ENCODE measurements around the gene HSPBP1. TPM values are rescaled to one million over a fixed set of nuclear protein-coding genes. Genes with fewer than 3 reads are reported as not detected.
A peak's percentile ranks its signal among the peaks of the same experiment; 100 is the strongest.

HSPBP1 gene
- total and polyA plus RNA-seq, 7 donors, result 19.7 to 62.7 (median 30.5) TPM

DNA sequence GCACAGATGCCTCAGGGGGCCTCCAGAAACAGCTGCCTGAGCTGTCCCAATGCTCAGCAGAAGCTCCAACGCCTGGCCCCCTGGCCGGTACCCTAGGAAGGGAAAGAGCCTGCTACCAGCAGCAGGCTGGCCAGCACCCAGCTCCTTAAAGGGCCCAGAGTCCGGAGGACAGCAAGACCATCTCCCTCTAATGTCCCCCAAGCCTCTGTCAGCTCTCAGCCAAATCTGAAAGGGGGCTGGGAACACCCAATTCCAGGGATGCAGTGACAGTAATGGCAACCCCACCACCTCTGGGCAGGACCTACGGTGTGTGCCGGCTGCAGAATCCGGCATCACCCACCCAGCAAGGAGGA, 25.3 kb downstream of the HSPBP1 start:
- 45 to 79% methylated on average over 6 of the region's 6 CpGs for WGBS, 2 donors
- intact Hi-C loops (cut with DNase I), result no loop called here
- Histone ChIP-seq H3K27ac (peak overlapping the region; percentile 14 to 66 (median 30)), H3K27me3 (no peaks in the 10 kb centered on the region), H3K4me1 (peaks cover 4 to 76% (median 40%) of the 10 kb centered on the region in 4 donors), H3K36me3 (no peaks in the 10 kb centered on the region), H3K9me3 (no peaks in the 10 kb centered on the region), H3K4me3 (peak overlapping the region in 3 of 4 donors; percentile 6 to 30 (median 24))
- DNase-seq, result no peak
- TF ChIP-seq EP300 (IDR thresholded peaks at IDR 0.05) (no peak), POLR2AphosphoS5 (IDR thresholded peaks at IDR 0.05) (no peak), POLR2A (IDR thresholded peaks at IDR 0.05) (no peak)
- TF ChIP-seq, protein P1, sequence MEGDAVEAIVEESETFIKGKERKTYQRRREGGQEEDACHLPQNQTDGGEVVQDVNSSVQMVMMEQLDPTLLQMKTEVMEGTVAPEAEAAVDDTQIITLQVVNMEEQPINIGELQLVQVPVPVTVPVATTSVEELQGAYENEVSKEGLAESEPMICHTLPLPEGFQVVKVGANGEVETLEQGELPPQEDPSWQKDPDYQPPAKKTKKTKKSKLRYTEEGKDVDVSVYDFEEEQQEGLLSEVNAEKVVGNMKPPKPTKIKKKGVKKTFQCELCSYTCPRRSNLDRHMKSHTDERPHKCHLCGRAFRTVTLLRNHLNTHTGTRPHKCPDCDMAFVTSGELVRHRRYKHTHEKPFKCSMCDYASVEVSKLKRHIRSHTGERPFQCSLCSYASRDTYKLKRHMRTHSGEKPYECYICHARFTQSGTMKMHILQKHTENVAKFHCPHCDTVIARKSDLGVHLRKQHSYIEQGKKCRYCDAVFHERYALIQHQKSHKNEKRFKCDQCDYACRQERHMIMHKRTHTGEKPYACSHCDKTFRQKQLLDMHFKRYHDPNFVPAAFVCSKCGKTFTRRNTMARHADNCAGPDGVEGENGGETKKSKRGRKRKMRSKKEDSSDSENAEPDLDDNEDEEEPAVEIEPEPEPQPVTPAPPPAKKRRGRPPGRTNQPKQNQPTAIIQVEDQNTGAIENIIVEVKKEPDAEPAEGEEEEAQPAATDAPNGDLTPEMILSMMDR (IDR thresholded peaks at IDR 0.05), result no peak

DNA sequence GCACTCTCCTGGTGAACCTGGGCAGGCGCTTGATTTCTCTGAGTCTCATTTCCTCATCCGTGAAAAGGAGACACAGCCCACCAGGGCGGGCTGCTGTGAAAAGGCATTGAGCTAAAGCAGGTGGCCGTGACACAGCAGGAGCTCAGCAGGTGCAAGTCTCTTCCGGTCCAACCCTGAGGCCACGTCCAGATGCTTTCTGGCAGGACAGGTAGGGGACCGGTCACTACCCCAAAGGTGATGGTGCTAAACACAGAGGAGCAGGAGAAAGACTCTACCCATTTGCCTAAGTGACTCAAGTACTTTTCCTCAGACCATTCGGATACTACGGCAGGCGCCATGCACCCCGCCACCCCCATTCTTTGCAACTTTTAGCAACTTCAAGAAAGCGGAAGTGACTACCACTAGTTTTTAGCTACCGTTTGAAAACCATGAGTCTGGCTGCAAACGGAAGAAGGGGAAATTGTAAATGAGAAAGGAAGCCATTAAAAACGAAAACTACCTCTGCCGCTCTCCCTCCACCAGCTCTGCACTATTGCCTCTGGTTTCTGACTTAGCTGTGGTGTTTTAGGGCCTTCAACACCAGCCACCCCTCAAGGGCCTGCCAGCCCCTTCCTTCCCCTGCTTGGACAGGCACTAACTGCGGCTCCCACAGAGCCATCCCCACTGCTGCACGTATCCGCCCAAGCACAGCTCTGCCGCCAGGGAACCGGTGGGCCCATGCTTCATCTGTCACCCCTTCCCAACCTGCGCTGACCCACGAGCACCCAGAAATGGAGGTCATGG, 25.9 kb downstream of the HSPBP1 start:
- WGBS, 2 donors, result 45 to 78% methylated on average over 23 of the region's 23 CpGs
- peak overlapping the region in 3 of 4 donors; percentile 6 to 30 (median 24) for H3K4me3 ChIP-seq
- H3K36me3 ChIP-seq, result no peaks in the 10 kb centered on the region
- peak overlapping the region; percentile 14 to 66 (median 30) for H3K27ac ChIP-seq
- no peaks in the 10 kb centered on the region for H3K27me3 ChIP-seq
- H3K4me1 ChIP-seq, result peaks cover under 1 to 73% (median 40%) of the 10 kb centered on the region in 4 donors
- TF ChIP-seq EP300 (IDR thresholded peaks at IDR 0.05), result no peak
- TF ChIP-seq, protein P1 (IDR thresholded peaks at IDR 0.05), result no peak
- no peak for TF ChIP-seq POLR2AphosphoS5 (IDR thresholded peaks at IDR 0.05)
- no peak for TF ChIP-seq POLR2A (IDR thresholded peaks at IDR 0.05)
- DNase-seq, result no peak
- intact Hi-C loops (cut with DNase I), result no loop called here
- H3K9me3 ChIP-seq, result no peaks in the 10 kb centered on the region

DNA sequence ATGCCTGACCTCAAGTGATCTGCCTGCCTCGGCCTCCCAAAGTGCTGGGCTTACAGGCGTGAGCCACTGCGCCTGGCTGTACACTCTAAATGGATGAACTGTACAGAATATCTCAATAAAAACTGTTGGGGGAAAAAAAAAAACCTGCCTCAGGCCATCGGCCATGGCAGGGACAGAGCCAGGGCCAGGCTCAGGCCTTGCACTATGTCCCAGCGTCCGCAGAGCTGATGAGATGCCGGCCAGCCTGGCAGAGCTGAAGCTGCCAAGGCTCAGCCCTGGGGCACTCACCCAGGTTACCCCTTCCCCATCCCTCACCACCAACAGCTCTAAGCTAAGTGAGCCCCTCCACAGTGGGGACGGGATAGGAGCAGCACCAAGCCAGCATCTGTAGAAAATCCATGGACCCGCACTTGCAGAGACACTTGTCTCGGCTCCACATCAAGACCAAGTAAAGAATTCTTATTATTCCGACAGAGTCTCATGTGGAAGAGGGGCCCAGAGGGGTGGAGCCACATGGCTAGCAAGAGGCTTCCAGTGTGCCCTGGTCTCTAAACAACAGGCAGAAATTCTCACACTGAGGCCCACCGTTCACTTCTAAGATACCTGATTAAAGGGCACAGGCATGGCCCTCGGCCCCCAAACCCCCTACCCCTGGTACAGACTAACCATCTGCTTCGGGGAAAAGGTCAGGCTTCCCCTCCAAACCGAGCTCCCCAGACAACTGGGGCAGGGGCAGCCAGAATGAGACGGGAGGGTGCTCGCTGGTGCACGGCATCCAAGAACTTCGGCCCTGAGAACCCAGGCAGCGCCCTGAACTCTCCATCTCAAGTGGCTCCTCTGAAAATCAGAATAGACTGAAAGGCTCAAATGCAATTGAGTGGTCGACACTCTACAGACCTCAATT, 26.9 kb downstream of the HSPBP1 start:
- no peak for DNase-seq
- intact Hi-C loops (cut with DNase I), result no loop called here
- Histone ChIP-seq H3K27ac (no peak overlapping the region), H3K36me3 (no peaks in the 10 kb centered on the region), H3K27me3 (no peaks in the 10 kb centered on the region), H3K4me1 (peaks cover 0 to 81% (median 47%) of the 10 kb centered on the region in 4 donors), H3K9me3 (no peaks in the 10 kb centered on the region), H3K4me3 (no peak overlapping the region)
- no peak for TF ChIP-seq POLR2AphosphoS5 (IDR thresholded peaks at IDR 0.05)
- TF ChIP-seq, protein P1 (IDR thresholded peaks at IDR 0.05), result no peak
- no peak for TF ChIP-seq EP300 (IDR thresholded peaks at IDR 0.05)
- TF ChIP-seq POLR2A (IDR thresholded peaks at IDR 0.05), result no peak
- WGBS, 2 donors, result 71 to 86% methylated on average over 21 of the region's 21 CpGs

DNA sequence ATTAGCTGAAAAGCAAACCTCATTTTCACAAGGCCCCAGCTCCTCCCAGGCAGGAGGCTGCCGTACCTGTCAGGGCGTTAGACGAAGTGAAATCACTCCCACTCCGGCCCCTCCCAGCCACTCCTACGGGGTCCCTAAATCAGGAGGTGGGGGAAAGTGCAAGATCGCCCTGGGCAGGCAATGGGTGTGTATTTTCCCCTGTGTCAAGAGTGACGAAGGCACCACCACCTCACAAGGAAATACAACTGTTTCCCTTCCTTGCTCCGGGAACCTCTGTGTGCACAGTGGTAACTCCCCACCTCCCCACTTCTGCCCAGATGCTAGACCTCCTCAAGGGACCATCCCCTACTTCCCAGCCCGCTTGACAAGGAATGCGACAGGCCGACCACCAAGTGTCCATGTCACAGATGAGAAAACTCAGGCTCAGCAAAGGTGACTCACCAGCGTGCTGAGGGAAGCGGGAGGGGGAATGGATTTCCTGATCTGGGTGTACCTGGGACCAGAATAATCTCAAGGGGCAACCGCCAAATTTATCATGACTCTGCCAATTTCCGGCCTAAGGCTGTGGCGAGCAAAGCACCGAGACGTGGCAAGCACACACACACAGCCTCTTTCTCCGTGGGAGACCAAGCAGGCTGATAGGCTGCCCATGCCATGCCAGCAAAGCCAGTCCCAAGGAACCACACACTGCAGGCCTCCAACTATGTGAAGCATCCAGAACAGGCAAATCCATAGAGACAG, 28.4 kb downstream of the HSPBP1 start:
- H3K27me3 ChIP-seq, result no peaks in the 10 kb centered on the region
- H3K4me1 ChIP-seq, result peaks cover 0 to 76% (median 37%) of the 10 kb centered on the region in 4 donors
- intact Hi-C loops (cut with DNase I), result no loop called here
- H3K4me3 ChIP-seq, result no peak overlapping the region
- no peak overlapping the region for H3K27ac ChIP-seq
- TF ChIP-seq POLR2AphosphoS5 (IDR thresholded peaks at IDR 0.05) (no peak), POLR2A (IDR thresholded peaks at IDR 0.05) (no peak), EP300 (IDR thresholded peaks at IDR 0.05) (no peak)
- TF ChIP-seq, protein P1 (IDR thresholded peaks at IDR 0.05), result no peak
- WGBS, 2 donors, result 32 to 60% methylated on average over 19 of the region's 19 CpGs
- peaks cover 1 to 5% (median 4%) of the 10 kb centered on the region in 4 donors for H3K36me3 ChIP-seq
- no peak for DNase-seq
- no peaks in the 10 kb centered on the region for H3K9me3 ChIP-seq
